GM12875 (cell line): ENCODE results near the gene MAST1.

Experiments
- H3K4me3 ChIP-seq: one replicate; pipeline ENCODE4 v1.5.1; 2011; ENCODE audit warnings: low read depth, low read length, control low read depth
- TF ChIP-seq, protein P1 (sequence below): IDR thresholded peaks from 2 replicates; pipeline ENCODE4 v1.5.1; 2011; ENCODE audit warnings: low read depth, mild to moderate bottlenecking, control low read depth, inconsistent platforms, low read length, moderate library complexity, borderline replicate concordance; ENCODE audit not compliant: insufficient read depth

Gene MAST1

DNA sequence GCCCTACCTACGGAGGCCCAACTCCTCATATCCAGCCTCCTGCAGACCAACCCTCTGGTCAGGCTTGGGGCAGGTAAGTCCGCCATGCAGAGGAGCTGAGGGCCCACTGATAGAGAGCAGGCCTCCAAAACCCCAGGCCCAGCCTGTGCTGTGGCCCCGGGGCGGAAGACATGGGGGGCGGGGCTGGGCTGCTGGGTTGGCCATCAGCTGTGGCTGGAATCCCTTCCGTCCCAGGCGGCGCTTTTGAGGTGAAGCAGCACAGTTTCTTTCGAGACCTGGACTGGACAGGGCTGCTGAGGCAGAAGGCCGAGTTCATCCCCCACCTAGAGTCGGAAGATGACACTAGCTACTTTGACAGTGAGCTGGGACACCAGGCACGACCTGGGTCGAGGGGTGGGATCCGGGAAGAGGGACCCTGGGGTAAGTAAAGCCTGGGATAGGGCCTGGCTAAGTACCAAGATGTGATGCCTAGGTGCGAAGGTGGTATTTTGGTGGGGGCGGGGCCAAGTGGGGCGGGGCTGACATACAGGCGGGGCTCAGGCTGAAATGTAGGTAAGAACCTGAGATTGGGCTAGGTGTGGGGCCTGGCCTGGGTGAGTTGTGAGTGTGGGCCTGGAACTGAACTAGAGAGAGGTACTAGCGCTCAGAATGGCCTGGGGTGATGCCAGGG, 27.6 kb downstream of the MAST1 start:
- TF ChIP-seq, protein P1, sequence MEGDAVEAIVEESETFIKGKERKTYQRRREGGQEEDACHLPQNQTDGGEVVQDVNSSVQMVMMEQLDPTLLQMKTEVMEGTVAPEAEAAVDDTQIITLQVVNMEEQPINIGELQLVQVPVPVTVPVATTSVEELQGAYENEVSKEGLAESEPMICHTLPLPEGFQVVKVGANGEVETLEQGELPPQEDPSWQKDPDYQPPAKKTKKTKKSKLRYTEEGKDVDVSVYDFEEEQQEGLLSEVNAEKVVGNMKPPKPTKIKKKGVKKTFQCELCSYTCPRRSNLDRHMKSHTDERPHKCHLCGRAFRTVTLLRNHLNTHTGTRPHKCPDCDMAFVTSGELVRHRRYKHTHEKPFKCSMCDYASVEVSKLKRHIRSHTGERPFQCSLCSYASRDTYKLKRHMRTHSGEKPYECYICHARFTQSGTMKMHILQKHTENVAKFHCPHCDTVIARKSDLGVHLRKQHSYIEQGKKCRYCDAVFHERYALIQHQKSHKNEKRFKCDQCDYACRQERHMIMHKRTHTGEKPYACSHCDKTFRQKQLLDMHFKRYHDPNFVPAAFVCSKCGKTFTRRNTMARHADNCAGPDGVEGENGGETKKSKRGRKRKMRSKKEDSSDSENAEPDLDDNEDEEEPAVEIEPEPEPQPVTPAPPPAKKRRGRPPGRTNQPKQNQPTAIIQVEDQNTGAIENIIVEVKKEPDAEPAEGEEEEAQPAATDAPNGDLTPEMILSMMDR, result no peak
- no peak overlapping the region for H3K4me3 ChIP-seq

DNA sequence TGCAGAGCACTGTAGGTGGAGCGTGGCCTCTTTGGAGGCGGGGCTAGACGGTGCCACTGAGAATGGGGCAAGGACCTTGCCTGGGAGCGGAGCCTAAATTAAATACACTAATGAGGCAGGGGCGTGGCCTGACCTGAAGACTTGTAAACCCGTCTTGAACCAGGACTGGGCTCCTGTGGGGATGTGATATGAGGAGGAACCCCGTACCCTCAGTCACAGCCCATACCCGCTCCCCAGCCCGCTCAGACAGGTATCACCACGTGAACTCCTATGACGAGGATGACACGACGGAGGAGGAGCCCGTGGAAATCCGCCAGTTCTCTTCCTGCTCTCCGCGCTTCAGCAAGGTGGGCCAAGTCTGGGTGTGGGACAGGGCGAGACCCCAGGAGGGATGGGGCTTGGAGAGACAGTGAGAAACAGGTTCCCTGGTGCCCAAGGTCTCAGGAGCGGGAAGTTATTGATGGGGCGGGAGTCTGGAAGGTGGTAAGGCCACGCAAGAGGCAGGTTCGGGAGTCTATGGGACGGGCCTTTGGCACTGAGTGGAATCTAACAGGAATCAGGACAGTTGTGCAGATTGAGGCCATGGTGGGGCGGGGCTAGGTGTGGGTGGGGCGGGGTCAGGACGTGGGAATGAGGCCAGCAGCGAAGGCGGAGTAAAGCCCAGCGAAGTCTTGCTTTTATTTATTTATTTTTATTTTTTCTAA, 28.3 kb downstream of the MAST1 start:
- TF ChIP-seq, protein P1, result no peak
- no peak overlapping the region for H3K4me3 ChIP-seq

DNA sequence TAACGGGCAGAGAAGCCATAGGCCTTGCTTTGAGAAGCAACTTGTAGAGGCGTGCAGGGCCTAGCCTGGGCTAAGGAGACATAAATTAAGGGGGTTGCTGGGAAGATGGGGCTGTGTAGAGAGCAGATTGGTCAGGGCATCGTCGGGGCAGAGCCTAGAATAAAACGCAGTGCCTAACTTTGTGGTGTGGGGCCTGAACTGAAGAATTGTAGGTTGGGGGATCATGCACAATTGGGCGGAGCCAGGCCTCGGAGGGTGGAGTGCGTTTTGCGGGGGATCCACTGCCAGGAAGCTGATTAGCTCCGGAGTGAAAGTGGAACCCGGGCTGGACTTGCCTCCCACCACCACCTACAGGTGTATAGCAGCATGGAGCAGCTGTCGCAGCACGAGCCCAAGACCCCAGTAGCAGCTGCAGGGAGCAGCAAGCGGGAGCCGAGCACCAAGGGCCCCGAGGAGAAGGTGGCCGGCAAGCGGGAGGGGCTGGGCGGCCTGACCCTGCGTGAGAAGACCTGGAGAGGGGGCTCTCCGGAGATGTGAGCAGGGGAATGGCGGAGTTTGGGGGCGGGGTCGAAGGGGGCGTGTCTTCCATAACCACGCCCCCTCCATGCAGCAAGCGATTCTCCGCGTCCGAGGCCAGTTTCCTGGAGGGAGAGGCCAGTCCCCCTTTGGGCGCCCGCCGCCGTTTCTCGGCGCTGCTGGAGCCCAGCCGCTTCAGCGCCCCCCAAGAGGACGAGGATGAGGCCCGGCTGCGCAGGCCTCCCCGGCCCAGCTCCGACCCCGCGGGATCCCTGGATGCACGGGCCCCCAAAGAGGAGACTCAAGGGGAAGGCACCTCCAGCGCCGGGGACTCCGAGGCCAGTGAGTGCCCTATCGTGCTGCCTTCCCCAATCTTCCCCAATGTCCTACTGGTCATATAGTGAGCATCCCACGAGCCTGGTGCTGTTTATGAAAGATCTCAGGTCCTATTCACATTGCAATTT, 29.1 kb downstream of the MAST1 start:
- peak overlapping the region; percentile 45 for H3K4me3 ChIP-seq

DNA sequence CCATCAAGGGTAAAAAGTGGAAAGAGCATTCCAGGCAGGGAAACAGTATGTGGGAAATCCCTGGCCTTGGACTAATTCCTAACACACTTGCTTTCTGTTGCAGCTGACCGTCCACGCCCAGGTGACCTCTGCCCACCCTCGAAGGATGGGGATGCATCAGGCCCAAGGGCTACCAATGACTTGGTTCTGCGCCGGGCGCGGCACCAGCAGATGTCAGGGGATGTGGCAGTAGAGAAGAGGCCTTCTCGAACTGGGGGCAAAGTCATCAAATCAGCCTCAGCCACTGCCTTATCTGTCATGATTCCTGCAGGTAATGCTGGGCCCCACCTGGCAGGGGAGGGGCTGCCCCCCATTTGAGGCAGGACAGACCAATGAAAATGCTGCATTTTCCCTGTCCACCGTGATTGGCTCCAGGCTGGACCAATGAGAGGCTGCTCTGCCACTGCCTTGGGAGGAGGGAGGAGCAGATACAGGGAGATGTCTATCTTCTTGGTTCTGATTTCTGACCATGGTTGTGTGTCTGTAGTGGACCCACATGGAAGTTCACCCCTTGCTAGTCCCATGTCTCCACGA, 30.3 kb downstream of the MAST1 start:
- H3K4me3 ChIP-seq, result no peak overlapping the region
- TF ChIP-seq, protein P1, result no peak

More for the DNA sequence above, 29.1 kb downstream of the MAST1 start:
- TF ChIP-seq, protein P1, result no peak

DNA sequence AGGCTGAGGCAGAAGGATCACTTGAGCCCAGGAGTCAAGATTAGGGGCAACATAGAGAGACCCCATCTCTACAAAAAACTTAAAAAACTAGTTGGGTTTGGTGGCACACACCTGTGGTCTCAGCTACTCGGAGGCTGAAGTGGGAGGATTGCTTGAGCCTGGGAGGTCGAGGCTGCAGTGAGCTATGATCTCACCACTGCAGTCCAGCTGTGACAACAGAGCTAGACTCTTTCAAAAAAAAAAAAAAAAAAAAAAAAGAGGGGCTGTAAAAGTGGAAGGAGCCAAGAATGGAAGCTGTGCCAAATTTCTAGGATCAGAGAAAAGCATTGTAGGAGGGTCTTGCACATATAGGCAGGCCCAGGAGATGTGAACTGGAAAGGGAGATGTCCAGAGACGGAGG, 33.4 kb downstream of the MAST1 start:
- no peak overlapping the region for H3K4me3 ChIP-seq
- TF ChIP-seq, protein P1, result no peak

DNA sequence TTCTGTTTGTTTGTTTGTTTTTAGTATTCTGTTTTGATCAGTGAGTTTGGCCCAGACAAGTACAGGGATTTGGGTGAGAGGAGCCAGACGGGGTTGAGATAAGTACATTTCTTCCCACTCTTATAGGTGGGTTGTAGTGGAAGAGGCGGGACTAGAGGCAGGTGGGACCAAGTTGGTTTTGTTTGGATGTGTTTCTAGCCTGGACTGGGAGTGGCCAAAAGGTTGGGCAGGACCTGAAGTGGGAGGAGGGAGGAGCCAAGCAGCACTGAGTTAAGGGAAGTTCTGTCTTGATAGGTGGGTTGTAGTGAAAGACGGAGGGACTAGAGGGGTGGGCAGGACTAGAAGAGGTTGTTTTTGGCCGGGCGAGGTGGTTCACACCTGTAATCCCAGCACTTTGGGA, 33.9 kb downstream of the MAST1 start:
- TF ChIP-seq, protein P1, result no peak
- no peak overlapping the region for H3K4me3 ChIP-seq
